ENCODE measurements around the gene JMJD4. TPM values are rescaled to one million over a fixed set of nuclear protein-coding genes. Genes with fewer than 3 reads are reported as not detected.

The JMJD4 gene
- total and polyA plus RNA-seq, 2 of the 8 experiments (the other 6 are each of a cell fraction or from before 2014, with no cell fraction given) = 13.2 to 23.3 TPM

- no peak for TF ChIP-seq RBBP5 (IDR thresholded peaks at IDR 0.05; ENCODE audit: borderline replicate concordance, low read depth, low read length)
- no peak for TF ChIP-seq ASH2L (IDR thresholded peaks at IDR 0.05; ENCODE audit: low read length)
- TF ChIP-seq POLR2AphosphoS5 (IDR thresholded peaks at IDR 0.05; ENCODE audit: low read depth, low read length) = no peak
- TF ChIP-seq CBX8 (IDR thresholded peaks at IDR 0.05; ENCODE audit: borderline replicate concordance, low read depth, low read length) = no peak
Observed at GRCh38 chr1:227774821-227775661, 39.9 kb upstream of the JMJD4 start (continued).

Measured in H1 (cell line).